K562 (cell line): ENCODE data around the gene PDE4D. TPM values are rescaled to one million over a fixed set of nuclear protein-coding genes. Genes with fewer than 3 reads are reported as not detected.

Source experiments
- ATAC-seq: fragments of 200-7000 bp; cut with Tn5 transposase; 3 replicates; pipeline ENCODE4 v1.9.1; 2020; ENCODE audit warnings: moderate library complexity
- BruUV-seq: library from RNA; stranded (reverse); fragments of 400-500 nt; replicated peaks from 2 replicates; lab custom pipeline; 2021; lab: Mats Ljungman, UMichigan
- CTCF ChIA-PET: fragments of 300-600 bp; formaldehyde crosslinking; extraction: SDS; loops from one replicate; lab custom pipeline; 2021; ENCODE audit warnings: low intra/inter-chr PET ratio; lab: Yijun Ruan, JAX
- POLR2A ChIA-PET: fragments of 300-600, 350-650 bp; sonication (Branson Sonifier 250); formaldehyde crosslinking; extraction: SDS; loops from one replicate; lab custom pipeline; 2021; ENCODE audit warnings: antibody characterized with exemption, inconsistent platforms; lab: Yijun Ruan, JAX
- DNase-seq, 4 experiments: peaks; one replicate each; pipeline versions ENCODE4 v3.0.0 to v3.0.0-alpha.2; 2011 to 2018; ENCODE audit warnings: low spot score in 3 of 4, mixed read lengths in 3 of 4; ENCODE audit errors: extremely low read depth in 1 of 4
- FAIRE-seq: peaks from 2 replicates; lab custom pipeline; 2011; peaks lifted over from hg19 to GRCh38; lab: Jason Lieb, UNC
- H2AFZ ChIP-seq: 2 replicates; pipeline ENCODE4 v1.6.0; 2011; ENCODE audit warnings: low read depth, low read length, control low read depth, inconsistent platforms
- H3K27ac ChIP-seq: fragments of 200-600 bp; 3 replicates; pipeline ENCODE4 v1.8.0; 2011; ENCODE audit warnings: low read depth, mild to moderate bottlenecking, control low read depth, inconsistent platforms, low read length, moderate library complexity, mixed read lengths; ENCODE audit errors: extremely low read depth
- H3K27me3 ChIP-seq, 2 experiments: fragments of 300-600 bp in 1 of 2; 2 replicates in 1 of 2; 3 replicates in 1 of 2; pipeline versions ENCODE4 v1.6.0 to v1.8.0; 2011; ENCODE audit warnings: inconsistent platforms in 2 of 2, low read length in 2 of 2, mild to moderate bottlenecking in 1 of 2, mixed read lengths in 1 of 2, moderate library complexity in 1 of 2; ENCODE audit not compliant: control insufficient read depth in 2 of 2, insufficient read depth in 2 of 2
- H3K36me3 ChIP-seq: fragments of 300-600 bp; 3 replicates; pipeline ENCODE4 v1.8.0; 2011; ENCODE audit warnings: mild to moderate bottlenecking, low read length, inconsistent platforms; ENCODE audit not compliant: control insufficient read depth, insufficient read depth
- H3K4me1 ChIP-seq, 2 experiments: fragments of 200-600 bp in 1 of 2; replicated peaks in 1 of 2; 2 replicates in 1 of 2; 3 replicates in 1 of 2; pipeline versions ENCODE4 v1.5.1 to v1.8.0; 2011; ENCODE audit warnings: inconsistent platforms in 2 of 2, low read length in 2 of 2, mild to moderate bottlenecking in 1 of 2, mixed read lengths in 1 of 2, moderate library complexity in 1 of 2; ENCODE audit not compliant: control insufficient read depth in 2 of 2, insufficient read depth in 2 of 2
- H3K4me2 ChIP-seq: 2 replicates; pipeline ENCODE4 v1.6.1; 2011; ENCODE audit warnings: low read length, control low read depth, inconsistent platforms, mixed read lengths; ENCODE audit not compliant: insufficient read depth
- H3K4me3 ChIP-seq: fragments of 200-600 bp; sonication (generic), shearing (Covaris generic); 2 replicates; pipeline ENCODE4 v1.5.1; 2016; ENCODE audit warnings: control low read depth, inconsistent platforms
- H3K79me2 ChIP-seq: fragments of 200-600 bp; 3 replicates; pipeline ENCODE4 v1.8.0; 2011; ENCODE audit warnings: low read length, inconsistent platforms; ENCODE audit not compliant: control insufficient read depth, insufficient read depth
- H3K9ac ChIP-seq, 2 experiments: 2 replicates each; pipeline versions ENCODE4 v1.6.0 to v1.6.1; 2011; ENCODE audit warnings: low read depth in 2 of 2, low read length in 2 of 2, control low read depth in 1 of 2, inconsistent platforms in 1 of 2, mild to moderate bottlenecking in 1 of 2, mixed read lengths in 1 of 2; ENCODE audit not compliant: insufficient read depth in 1 of 2
- H3K9me1 ChIP-seq: one replicate; pipeline ENCODE4 v1.6.0; 2011; ENCODE audit warnings: inconsistent platforms, mild to moderate bottlenecking, low read length, moderate library complexity; ENCODE audit not compliant: control insufficient read depth, insufficient read depth
- H3K9me3 ChIP-seq: replicated peaks from 2 replicates; pipeline ENCODE4 v1.5.1; 2011; ENCODE audit warnings: low read depth, low read length, inconsistent platforms; ENCODE audit not compliant: control insufficient read depth, insufficient read depth
- H4K20me1 ChIP-seq: replicated peaks from 2 replicates; pipeline ENCODE4 v1.6.1; 2011; ENCODE audit warnings: low read length, inconsistent platforms, mixed read lengths; ENCODE audit not compliant: control insufficient read depth, insufficient read depth
- ARID3A ChIP-seq: IDR thresholded peaks from 2 replicates; pipeline ENCODE4 v1.6.1; 2012; ENCODE audit warnings: low read depth, low read length, improper control_type of control experiment, borderline replicate concordance
- CHCHD3 ChIP-seq: fragments of 250-450 bp; sonication (Bioruptor Pico); IDR thresholded peaks from 2 replicates; pipeline ENCODE4 v2.1.2; 2022; ENCODE audit warnings: mild to moderate bottlenecking
- CREBBP ChIP-seq: IDR thresholded peaks from one replicate; pipeline ENCODE4 v1.6.1; 2012; ENCODE audit warnings: low read depth, mild to moderate bottlenecking, control low read depth, inconsistent platforms, low read length
- EP400 ChIP-seq: fragments of 450-650 bp; IDR thresholded peaks from 2 replicates; pipeline ENCODE4 v1.6.1; 2017; ENCODE audit warnings: antibody characterized with exemption, mild to moderate bottlenecking, moderate library complexity
- KDM2B ChIP-seq: fragments of 250-450 bp; sonication (Bioruptor Pico); IDR thresholded peaks from 2 replicates; pipeline ENCODE4 v1.8.0; 2021; ENCODE audit warnings: mild to moderate bottlenecking, moderate library complexity
- POU5F1 ChIP-seq: fragments of 150-350 bp; IDR thresholded peaks from 2 replicates; pipeline ENCODE4 v1.6.1; 2014; ENCODE audit warnings: borderline replicate concordance, low read length, low read depth, mild to moderate bottlenecking; ENCODE audit not compliant: partially characterized antibody
- TEAD4 ChIP-seq, 2 experiments: sonication (generic) in 1 of 2; formaldehyde crosslinking in 1 of 2; IDR thresholded peaks; 2 replicates each; pipeline versions ENCODE4 v1.6.1 to v1.8.0; 2012 to 2022; ENCODE audit warnings: borderline replicate concordance in 1 of 2, inconsistent platforms in 1 of 2, low read length in 1 of 2, mild to moderate bottlenecking in 1 of 2, missing genetic modification reagents in 1 of 2
- TFAM ChIP-seq: fragments of 250-450 bp; sonication (Bioruptor Pico); conservative IDR thresholded peaks from 2 replicates; pipeline ENCODE4 v1.5.0; 2021; ENCODE audit warnings: mild to moderate bottlenecking, moderate library complexity
- ZFX ChIP-seq: sonication (generic); formaldehyde crosslinking; IDR thresholded peaks from 2 replicates; pipeline ENCODE4 v1.8.0; 2022; ENCODE audit warnings: mild to moderate bottlenecking, missing genetic modification reagents, moderate library complexity
- ZNF124 ChIP-seq: sonication (generic); formaldehyde crosslinking; IDR thresholded peaks from 2 replicates; pipeline ENCODE4 v1.8.1; 2022; ENCODE audit warnings: missing genetic modification reagents
- ZNF780A ChIP-seq: fragments of 250-450 bp; sonication (Bioruptor Pico); IDR thresholded peaks from 2 replicates; pipeline ENCODE4 v1.5.0; 2021; ENCODE audit warnings: mild to moderate bottlenecking
- WGBS: fragments of 100-300 bp; shearing (Covaris generic); methylation state at CpG from one replicate; pipeline ENCODE4 v1.1.6; 2016; ENCODE audit warnings: low coverage, mixed read lengths; ENCODE audit not compliant: insufficient coverage; ENCODE audit errors: missing lambda C conversion rate; 5-methylcytosine and 5-hydroxymethylcytosine counted together
- in situ Hi-C: fragments of 300-500 bp; cut with MboI; formaldehyde crosslinking; loops from 4 replicates; pipeline ENCODE4 v1.15.0; 2018; ENCODE audit warnings: inconsistent platforms, mixed read lengths
- intact Hi-C: fragments of 100-400 bp; cut with micrococcal nuclease; formaldehyde crosslinking; loops from 2 replicates; pipeline ENCODE4 v1.14.2; 2022
- polyA plus RNA-seq, 8 experiments: library from polyadenylated mRNA; depleted of rRNA in 4 of 8; stranded (reverse) in 5 of 8; unstranded in 3 of 8; fragments of >200 nt; fragmentation: Nextera tagmentation in 2 of 8; fragmentation: Illumina TruSeq in 1 of 8; extraction: Ambion mirVana in 2 of 8; extraction: Trizol in 1 of 8; gene quantifications; 2 replicates each; pipeline versions ENCODE4 v1.2.1 to v1.2.3, GENCODE V29; 2011 to 2014; ENCODE audit warnings: inconsistent platforms in 1 of 8, missing spikeins in 1 of 8
- total RNA-seq, 7 experiments: library from RNA; depleted of rRNA in 6 of 7; stranded (reverse); fragments of >200 nt in 6 of 7; fragmentation: Illumina TruSeq in 2 of 7; extraction: Trizol in 2 of 7; gene quantifications; 2 replicates each; pipeline versions ENCODE4 v1.2.1 to v1.2.3, GENCODE V29; 2011 to 2021; ENCODE audit warnings: low replicate concordance in 1 of 7

The PDE4D gene
- total and polyA plus RNA-seq, 9 of the 15 experiments (the other 6 are each of a cell fraction or from before 2014, with no cell fraction given), result 0.04 to 0.46 (median 0.13) TPM

- Histone ChIP-seq H2AFZ (no peak overlapping the region), H3K4me3 (no peak overlapping the region), H3K9ac (no peak overlapping the region), H3K27ac (no peak overlapping the region), H3K27me3 (no peaks in the 10 kb centered on the region), H3K4me2 (no peak overlapping the region), H3K9me1 (no peaks in the 10 kb centered on the region), H3K79me2 (no peaks in the 10 kb centered on the region), H3K36me3 (no peaks in the 10 kb centered on the region), H3K4me1 (no peaks in the 10 kb centered on the region), H4K20me1 (no peaks in the 10 kb centered on the region), H3K9me3 (no peaks in the 10 kb centered on the region)
- ChIA-PET CTCF (no interaction called here), POLR2A (no interaction called here)
- intact Hi-C loops (no loop called here), in situ Hi-C loops (no loop called here)
- no peak for TF ChIP-seq ZNF124 (CRISPR knock-in tag)
- TF ChIP-seq POU5F1, result no peak
- no peak for TF ChIP-seq EP400
- no peak for TF ChIP-seq CHCHD3 (CRISPR knock-in tag)
- no peak for TF ChIP-seq TEAD4 (IDR thresholded peaks at IDR 0.05; ENCODE audit: low read length)
- no peak for TF ChIP-seq TEAD4 (CRISPR knock-in tag; IDR thresholded peaks at IDR 0.05; ENCODE audit: borderline replicate concordance)
- no TSS peak for BruUV-seq
- FAIRE-seq (no peak), ATAC-seq (no peak), DNase-seq (no peak)
- WGBS, result 0% methylated on average over 2 of the region's 2 CpGs
Observed at GRCh38 chr5:59437176-59437575, 456.4 kb downstream of the PDE4D start.

- Histone ChIP-seq H3K79me2 (no peaks in the 10 kb centered on the region), H3K4me2 (no peak overlapping the region), H3K9ac (no peak overlapping the region), H2AFZ (no peak overlapping the region), H3K9me1 (no peaks in the 10 kb centered on the region), H3K4me1 (no peaks in the 10 kb centered on the region), H3K27ac (no peak overlapping the region), H3K27me3 (no peaks in the 10 kb centered on the region), H4K20me1 (no peaks in the 10 kb centered on the region), H3K4me3 (no peak overlapping the region), H3K9me3 (no peaks in the 10 kb centered on the region), H3K36me3 (no peaks in the 10 kb centered on the region)
- FAIRE-seq (no peak), ATAC-seq (no peak), DNase-seq (no peak)
- CTCF ChIA-PET, result no interaction called here
- in situ Hi-C loops, result no loop called here
- POLR2A ChIA-PET, result no interaction called here
- no TSS peak for BruUV-seq
- 1% methylated on average over 5 of the region's 5 CpGs for WGBS
- intact Hi-C loops, result no loop called here
- no peak for TF ChIP-seq CREBBP
- no peak for TF ChIP-seq TFAM
- TF ChIP-seq KDM2B (CRISPR knock-in tag), result no peak
- TF ChIP-seq ZFX (CRISPR knock-in tag), result no peak
- no peak for TF ChIP-seq ZNF780A (CRISPR knock-in tag)
- TF ChIP-seq ARID3A, result no peak
Observed at GRCh38 chr5:59436364-59437148, 457.0 kb downstream of the PDE4D start.
